ENCODE measurements around the gene IGDCC3. TPM values are rescaled to one million over a fixed set of nuclear protein-coding genes. Genes with fewer than 3 reads are reported as not detected.

The IGDCC3 gene
- total and polyA plus RNA-seq, 2 donors (not counting 3 experiments of a cell fraction or from before 2014, with no cell fraction given), result 0.03 TPM; not detected in 1

DNA sequence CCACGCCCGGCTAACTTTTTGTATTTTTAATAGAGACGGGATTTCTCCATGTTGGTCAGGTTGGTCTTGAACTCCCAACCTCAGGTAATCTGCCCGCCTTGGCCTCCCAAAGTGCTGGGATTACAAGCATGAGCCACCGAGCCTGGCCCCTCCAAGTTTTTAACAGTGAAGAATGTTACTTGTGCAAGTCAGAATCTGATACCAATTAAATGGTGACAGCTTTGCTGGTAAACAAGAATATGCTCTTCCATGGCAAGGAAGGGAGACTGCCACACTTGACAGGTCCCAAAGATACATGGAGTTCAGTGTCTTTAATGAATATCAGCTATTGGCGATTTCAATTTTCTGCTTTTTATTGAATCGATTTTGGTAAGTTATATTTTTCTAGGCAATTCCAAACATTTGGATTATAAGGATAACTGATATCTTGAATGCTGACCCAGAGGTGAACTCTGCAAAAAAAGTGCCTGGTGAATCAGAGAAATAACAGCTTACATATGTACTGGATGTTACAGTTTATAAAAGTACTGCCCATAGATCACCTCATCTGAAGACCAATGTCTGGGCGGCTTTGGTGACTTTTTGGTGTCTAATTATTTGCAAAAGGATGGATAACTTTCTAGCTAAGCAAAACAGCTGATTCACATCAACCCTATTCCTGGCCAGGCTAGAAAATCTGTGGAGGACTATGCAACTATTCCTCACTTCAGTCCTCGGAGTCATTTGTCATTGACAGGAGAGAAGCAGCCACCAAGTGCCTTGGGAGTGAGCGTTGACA lies 92.3 kb downstream of the IGDCC3 start:
- Histone ChIP-seq H3K27ac (ENCODE audit: insufficient read depth, low read depth, low read length) (no peak overlapping the region), H3K4me3 (replicated peaks in 1 of 3; ENCODE audit: insufficient read depth in 1 of 3, low read depth in 1 of 3, low read length in 3 of 3) (peak overlapping the region in 2 of 3 experiments; percentile 65 to 67), H2AFZ (ENCODE audit: low read depth, low read length) (peak overlapping the region; percentile 90), H3K4me2 (ENCODE audit: insufficient read depth, low read length) (peak overlapping the region; percentile 49), H3K4me1 (ENCODE audit: control insufficient read depth, extremely low read depth, insufficient read depth, low read length) (peaks cover 16% of the 10 kb centered on the region), H4K20me1 (replicated peaks; ENCODE audit: control insufficient read depth, extremely low read depth, insufficient read depth, low read length) (no peaks in the 10 kb centered on the region), H3K36me3 (ENCODE audit: control insufficient read depth in 2 of 2, extremely low read depth in 1 of 2, insufficient read depth in 2 of 2, low read length in 2 of 2) (no peaks in the 10 kb centered on the region), H3K27me3 (ENCODE audit: control insufficient read depth in 2 of 2, insufficient read depth in 2 of 2, low read length in 2 of 2) (peaks cover 1 to 2% of the 10 kb centered on the region in 2 experiments), H3K9ac (replicated peaks; ENCODE audit: extremely low read depth, insufficient read depth, low read length) (peak overlapping the region; percentile 73), H3K9me1 (replicated peaks; ENCODE audit: control insufficient read depth, extremely low read depth, insufficient read depth, low read length) (no peaks in the 10 kb centered on the region), H3K9me3 (replicated peaks; ENCODE audit: control insufficient read depth, insufficient read depth, low read length) (no peaks in the 10 kb centered on the region), H3K79me2 (ENCODE audit: control insufficient read depth, insufficient read depth, low read length) (no peaks in the 10 kb centered on the region)
- POLR2A ChIA-PET, result interaction anchor here (0.6 to 2.3 kb wide), 4 partner anchors 19 to 100 kb away, joined by 3 to 19 read pairs (median 4); partner anchors contain the start of genes CLPX and RNU5B-1
- no peak for DNase-seq (ENCODE audit: low read depth, low spot score)
- dilution Hi-C loops (cut with MboI; ENCODE audit: extremely low pct_ligation_motif_present, low sequenced_read_pairs), result no loop called here
- no peak for TF ChIP-seq FOS (IDR thresholded peaks at IDR 0.05; ENCODE audit: borderline replicate concordance, insufficient read depth, low read length)
- no peak for TF ChIP-seq EZH2 (IDR thresholded peaks at IDR 0.05; ENCODE audit: borderline replicate concordance, low read depth, low read length, severe bottlenecking)
- no peak for TF ChIP-seq POLR2AphosphoS5 (IDR thresholded peaks at IDR 0.05; ENCODE audit: insufficient read depth, low read depth, low read length)
- TF ChIP-seq, protein P1, sequence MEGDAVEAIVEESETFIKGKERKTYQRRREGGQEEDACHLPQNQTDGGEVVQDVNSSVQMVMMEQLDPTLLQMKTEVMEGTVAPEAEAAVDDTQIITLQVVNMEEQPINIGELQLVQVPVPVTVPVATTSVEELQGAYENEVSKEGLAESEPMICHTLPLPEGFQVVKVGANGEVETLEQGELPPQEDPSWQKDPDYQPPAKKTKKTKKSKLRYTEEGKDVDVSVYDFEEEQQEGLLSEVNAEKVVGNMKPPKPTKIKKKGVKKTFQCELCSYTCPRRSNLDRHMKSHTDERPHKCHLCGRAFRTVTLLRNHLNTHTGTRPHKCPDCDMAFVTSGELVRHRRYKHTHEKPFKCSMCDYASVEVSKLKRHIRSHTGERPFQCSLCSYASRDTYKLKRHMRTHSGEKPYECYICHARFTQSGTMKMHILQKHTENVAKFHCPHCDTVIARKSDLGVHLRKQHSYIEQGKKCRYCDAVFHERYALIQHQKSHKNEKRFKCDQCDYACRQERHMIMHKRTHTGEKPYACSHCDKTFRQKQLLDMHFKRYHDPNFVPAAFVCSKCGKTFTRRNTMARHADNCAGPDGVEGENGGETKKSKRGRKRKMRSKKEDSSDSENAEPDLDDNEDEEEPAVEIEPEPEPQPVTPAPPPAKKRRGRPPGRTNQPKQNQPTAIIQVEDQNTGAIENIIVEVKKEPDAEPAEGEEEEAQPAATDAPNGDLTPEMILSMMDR (IDR thresholded peaks at IDR 0.05; ENCODE audit: extremely low read depth in 1 of 2, insufficient read depth in 1 of 2, low read depth in 1 of 2, low read length in 2 of 2), result no peak
- no peak for TF ChIP-seq MYC (IDR thresholded peaks at IDR 0.05; ENCODE audit: low read depth, low read length)
- TF ChIP-seq GATA2 (IDR thresholded peaks at IDR 0.05; ENCODE audit: insufficient read depth, insufficient read length, low read depth, low read length), result no peak
- TF ChIP-seq, protein P2, sequence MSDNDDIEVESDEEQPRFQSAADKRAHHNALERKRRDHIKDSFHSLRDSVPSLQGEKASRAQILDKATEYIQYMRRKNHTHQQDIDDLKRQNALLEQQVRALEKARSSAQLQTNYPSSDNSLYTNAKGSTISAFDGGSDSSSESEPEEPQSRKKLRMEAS (IDR thresholded peaks at IDR 0.05; ENCODE audit: insufficient read depth, insufficient read length), result no peak
- TF ChIP-seq POLR2A (IDR thresholded peaks at IDR 0.05; ENCODE audit: low read depth, low read length), result no peak
- TF ChIP-seq JUN (IDR thresholded peaks at IDR 0.05; ENCODE audit: borderline replicate concordance, insufficient read depth, insufficient read length, low read depth), result no peak
- intact Hi-C loops (cut with micrococcal nuclease), result no loop called here
- CTCF ChIA-PET, result interaction anchor here (0.7 to 3.2 kb wide), 6 partner anchors 11 to 100 kb away, joined by 3 to 23 read pairs (median 10); partner anchors contain the start of genes CLPX and RNU5B-1
- BruUV-seq (replicated peaks), result TSS peak; percentile 48
- peak; percentile 72 for FAIRE-seq
